H1 (cell line): ENCODE data around the gene ALDH1B1. TPM values are rescaled to one million over a fixed set of nuclear protein-coding genes. Genes with fewer than 3 reads are reported as not detected.
A peak's percentile ranks its signal among the peaks of the same experiment; 100 is the strongest.

Experiments
- BACH1 ChIP-seq: IDR thresholded peaks from 2 replicates; pipeline ENCODE4 v1.6.1; 2012; ENCODE audit warnings: low read length, improper control_type of control experiment
- CHD2 ChIP-seq: IDR thresholded peaks from 2 replicates; pipeline ENCODE4 v1.6.1; 2012; ENCODE audit warnings: low read length, improper control_type of control experiment
- CHD7 ChIP-seq: fragments of 300-600 bp; sonication (generic); IDR thresholded peaks from 2 replicates; pipeline ENCODE4 v1.7.1; 2012; ENCODE audit warnings: low read length, moderate library complexity, mild to moderate bottlenecking, inconsistent platforms; ENCODE audit not compliant: insufficient replicate concordance
- EGR1 ChIP-seq: IDR thresholded peaks from 2 replicates; pipeline ENCODE4 v1.6.1; 2011; ENCODE audit warnings: low read depth, low read length, borderline replicate concordance
- KDM1A ChIP-seq: fragments of 200-600, 300-600 bp; sonication (generic); IDR thresholded peaks from 2 replicates; pipeline ENCODE4 v1.7.1; 2016; ENCODE audit warnings: mild to moderate bottlenecking, low read length, borderline replicate concordance
- KDM4A ChIP-seq: IDR thresholded peaks from one replicate; pipeline ENCODE4 v1.7.1; 2012; ENCODE audit warnings: low read depth, mild to moderate bottlenecking, moderate library complexity, low read length, inconsistent platforms; ENCODE audit not compliant: severe bottlenecking
- SIN3A ChIP-seq, 2 experiments: IDR thresholded peaks in 1 of 2; conservative IDR thresholded peaks in 1 of 2; 2 replicates each; pipeline ENCODE4 v1.6.1; 2011 to 2012; ENCODE audit warnings: low read length in 2 of 2, improper control_type of control experiment in 1 of 2, low read depth in 1 of 2, mild to moderate bottlenecking in 1 of 2
- SIX5 ChIP-seq: IDR thresholded peaks from 2 replicates; pipeline ENCODE4 v1.6.1; 2011; ENCODE audit warnings: mild to moderate bottlenecking, low read depth, low read length
- SP4 ChIP-seq: IDR thresholded peaks from 2 replicates; pipeline ENCODE4 v1.6.1; 2012; ENCODE audit warnings: low read length, inconsistent platforms
- TBP ChIP-seq: IDR thresholded peaks from 2 replicates; pipeline ENCODE4 v1.6.1; 2011; ENCODE audit warnings: low read depth, low read length, improper control_type of control experiment
- polyA plus RNA-seq, 7 experiments: library from polyadenylated mRNA; depleted of rRNA in 3 of 7; stranded (reverse) in 5 of 7; unstranded in 2 of 7; fragments of >200 nt in 5 of 7; fragments of 200-250 nt in 2 of 7; gene quantifications; 1 replicate in 5 of 7; 2 replicates in 1 of 7; 4 replicates in 1 of 7; pipeline versions ENCODE4 v1.2.1 to v1.2.3, GENCODE V29; 2011 to 2013; ENCODE audit warnings: missing spikeins in 2 of 7, mixed read lengths in 2 of 7
- total RNA-seq: library from RNA; stranded (reverse); fragmentation: NEBNext Ultra II Directional; extraction: Animal tissue kit (Norgen Biotek cat#: 25700); gene quantifications from 2 replicates; pipeline ENCODE4 v1.2.1, GENCODE V29; 2021

ALDH1B1 gene
- total and polyA plus RNA-seq, 2 of the 8 experiments (the other 6 are each of a cell fraction or from before 2014, with no cell fraction given) = 41.6 to 78.7 TPM

DNA sequence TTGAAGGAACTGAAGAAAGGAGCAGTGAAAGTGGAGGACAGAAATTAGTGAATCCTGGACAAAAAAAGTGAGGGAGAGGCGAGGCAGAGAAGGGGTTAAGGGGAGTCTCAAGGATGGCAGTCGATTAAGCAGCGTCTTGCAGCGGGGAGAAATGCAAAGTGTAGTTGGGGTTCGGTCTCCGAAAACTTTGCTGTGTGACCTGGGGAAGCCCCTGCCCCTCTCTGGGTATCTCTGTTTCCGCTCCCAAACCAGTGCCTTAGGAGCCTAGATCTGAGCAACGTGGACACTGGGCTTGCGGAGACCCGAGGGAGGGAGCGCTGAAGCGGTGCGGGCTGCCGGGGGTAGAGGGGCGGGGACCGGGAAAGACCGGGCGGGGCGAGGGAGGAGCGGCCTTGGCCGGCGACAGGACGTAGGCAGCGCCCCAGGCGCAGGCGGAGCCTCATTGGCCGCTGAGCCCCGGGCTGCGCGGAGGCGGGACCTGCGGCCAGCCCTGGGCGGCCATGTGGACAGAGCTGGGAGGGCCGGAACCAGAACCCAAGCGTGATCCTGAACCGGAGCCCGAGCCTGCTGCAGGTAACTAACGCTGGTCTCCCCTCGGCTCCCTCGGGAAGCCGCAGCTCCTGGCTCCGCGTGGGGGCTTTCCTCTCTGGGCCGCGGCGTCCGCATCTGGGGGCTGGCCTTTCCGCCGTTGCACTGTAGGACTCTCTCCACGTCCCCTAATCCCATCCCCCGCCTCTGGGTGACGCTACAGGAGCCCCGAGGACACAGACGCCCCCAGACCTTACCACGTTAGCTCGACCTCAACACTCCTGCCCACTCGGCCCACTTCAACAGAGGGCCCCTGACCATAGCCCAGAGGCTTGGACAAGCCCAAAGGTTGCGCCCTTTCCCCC is at the start of gene ALDH1B1 (continued):
- no peak for TF ChIP-seq CHD7
- no peak for TF ChIP-seq CHD2
- peak; percentile 66 for TF ChIP-seq TBP
- TF ChIP-seq BACH1 = peak; percentile 69
- TF ChIP-seq SIX5 = no peak
- TF ChIP-seq SP4 = 0 out of 2 replicates have a peak, but pooled peaks have one; percentile 27
- peak in 1 of 2 experiments; percentile 31; a peak in 1 of 4 replicates for TF ChIP-seq SIN3A (conservative IDR thresholded peaks at IDR 0.05 in 1 of 2, IDR thresholded peaks at IDR 0.05 in 1 of 2; ENCODE audit: low read depth in 1 of 2, low read length in 2 of 2)
- no peak for TF ChIP-seq EGR1
- peak; percentile 89 for TF ChIP-seq KDM4A
- TF ChIP-seq KDM1A = peak; percentile 92
